HG03108 (cell line): ENCODE results near the gene RNF223.
A peak's percentile ranks its signal among the peaks of the same experiment; 100 is the strongest.
"Not testable (repeated sequence)": the region's sequence is repeated elsewhere in the genome, so short reads cannot be mapped to it uniquely, and the experiment has no call there.

ENCODE experiments used
- ATAC-seq: cut with Tn5 transposase; IDR thresholded peaks from one replicate; pipeline ENCODE4 v1.9.1; 2021; ENCODE audit warnings: moderate library complexity; ENCODE audit not compliant: unreplicated experiment

The RNF223 gene

GRCh38 chr1:1088029-1088800 lies 14.1 kb upstream of the RNF223 start:
- no peak for ATAC-seq

GRCh38 chr1:1087351-1088028 lies 13.4 kb upstream of the RNF223 start:
- no peak for ATAC-seq

GRCh38 chr1:1086911-1087341 lies 12.8 kb upstream of the RNF223 start:
- no peak for ATAC-seq

- no peak for ATAC-seq
Observed at GRCh38 chr1:1085911-1086841, 12.1 kb upstream of the RNF223 start.

GRCh38 chr1:1085171-1085841 lies 11.2 kb upstream of the RNF223 start:
- ATAC-seq, result no peak

GRCh38 chr1:1084372-1085170 lies 10.5 kb upstream of the RNF223 start:
- ATAC-seq, result no peak

GRCh38 chr1:1083416-1084371 lies 9.6 kb upstream of the RNF223 start:
- no peak for ATAC-seq

GRCh38 chr1:1082776-1083415 lies 8.8 kb upstream of the RNF223 start:
- ATAC-seq, result no peak

- no peak for ATAC-seq
Observed at GRCh38 chr1:1082239-1082775, 8.2 kb upstream of the RNF223 start.

GRCh38 chr1:1081311-1082238 lies 7.5 kb upstream of the RNF223 start:
- ATAC-seq, result no peak

- no peak for ATAC-seq
Observed at GRCh38 chr1:1080951-1081310, 6.8 kb upstream of the RNF223 start.

GRCh38 chr1:1080122-1080757 lies 6.1 kb upstream of the RNF223 start:
- peak; percentile 44 for ATAC-seq

- peak; percentile 45 for ATAC-seq
Observed at GRCh38 chr1:1079408-1080121, 5.5 kb upstream of the RNF223 start.

GRCh38 chr1:1077396-1077795 lies 3.3 kb upstream of the RNF223 start:
- ATAC-seq, result not testable (repeated sequence)

- ATAC-seq, result no peak
Observed at GRCh38 chr1:1075148-1075935, 1.2 kb upstream of the RNF223 start.
